OCI-M2 (cell line): ENCODE results near the gene C2CD2L.
"Not testable (repeated sequence)": the region's sequence is repeated elsewhere in the genome, so short reads cannot be mapped to it uniquely, and the experiment has no call there.

ENCODE experiments used
- DNase-seq: peaks from one replicate; lab custom pipeline; 2025; ENCODE audit not compliant: unreplicated experiment; lab: John Stamatoyannopoulos, UW

The C2CD2L gene

GRCh38 chr11:119149018-119149785 is 42.1 kb downstream of the C2CD2L start, which contains the start of gene ABCG4:
TSS of gene ABCG4 (plus strand) at chr11:119149052. CDS start at chr11:119149966, 914 bp downstream.
- no peak for DNase-seq

DNA sequence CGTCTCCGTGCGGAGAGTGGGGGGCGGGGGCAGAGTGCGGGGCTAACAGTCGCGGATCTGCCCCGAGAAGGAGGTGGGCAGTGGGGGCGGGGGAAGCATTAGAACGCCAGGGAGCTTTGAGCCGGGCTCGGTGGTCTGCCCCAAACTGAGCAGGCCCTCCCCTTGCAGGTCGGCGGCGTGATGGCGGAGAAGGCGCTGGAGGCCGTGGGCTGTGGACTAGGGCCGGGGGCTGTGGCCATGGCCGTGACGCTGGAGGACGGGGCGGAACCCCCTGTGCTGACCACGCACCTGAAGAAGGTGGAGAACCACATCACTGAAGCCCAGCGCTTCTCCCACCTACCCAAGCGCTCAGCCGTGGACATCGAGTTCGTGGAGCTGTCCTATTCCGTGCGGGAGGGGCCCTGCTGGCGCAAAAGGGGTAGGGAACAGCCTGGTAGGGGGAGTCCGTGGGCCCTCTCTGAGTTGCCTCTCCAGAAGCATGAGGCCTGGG is 42.7 kb downstream of the C2CD2L start:
- DNase-seq: no peak

DNA sequence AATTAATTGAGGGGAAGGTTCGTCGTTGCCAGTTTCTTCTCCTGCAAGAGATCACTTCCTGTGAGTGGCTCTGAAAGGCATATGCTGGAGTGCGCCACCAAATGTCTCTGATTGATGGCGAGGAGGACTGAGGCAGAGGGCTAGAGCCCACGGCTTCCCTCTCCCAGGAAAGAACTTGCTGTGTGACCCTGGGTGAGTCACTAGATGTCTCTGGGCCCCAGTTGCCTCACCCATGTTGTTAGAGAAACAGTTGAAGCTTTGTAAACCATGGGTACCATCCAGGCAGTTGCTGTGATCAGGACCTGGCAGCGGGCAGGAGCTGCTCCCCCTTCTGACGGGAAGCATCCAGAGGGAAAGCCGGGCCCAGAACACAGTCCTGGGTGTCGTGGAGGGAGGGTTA is 44.9 kb downstream of the C2CD2L start:
- no peak for DNase-seq

DNA sequence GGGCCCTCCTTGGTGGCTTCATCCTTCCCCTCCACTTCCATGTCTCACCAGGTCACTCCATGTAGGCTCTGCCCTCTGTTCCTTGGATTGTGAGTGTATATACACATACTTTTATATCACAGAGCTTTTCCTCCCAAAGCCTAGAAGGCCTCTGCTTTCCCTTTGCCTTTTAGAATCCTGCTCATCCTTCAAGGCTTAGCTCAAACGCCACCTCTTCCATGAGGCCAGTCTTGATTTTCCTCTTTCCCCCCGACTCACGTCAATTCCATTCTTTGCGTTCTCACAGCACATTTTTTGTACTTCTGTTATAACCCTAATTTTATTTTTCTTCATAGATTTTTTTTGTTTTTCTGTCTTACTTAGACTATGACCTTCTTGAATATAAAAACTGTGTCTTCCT is 45.5 kb downstream of the C2CD2L start:
- DNase-seq: no peak

DNA sequence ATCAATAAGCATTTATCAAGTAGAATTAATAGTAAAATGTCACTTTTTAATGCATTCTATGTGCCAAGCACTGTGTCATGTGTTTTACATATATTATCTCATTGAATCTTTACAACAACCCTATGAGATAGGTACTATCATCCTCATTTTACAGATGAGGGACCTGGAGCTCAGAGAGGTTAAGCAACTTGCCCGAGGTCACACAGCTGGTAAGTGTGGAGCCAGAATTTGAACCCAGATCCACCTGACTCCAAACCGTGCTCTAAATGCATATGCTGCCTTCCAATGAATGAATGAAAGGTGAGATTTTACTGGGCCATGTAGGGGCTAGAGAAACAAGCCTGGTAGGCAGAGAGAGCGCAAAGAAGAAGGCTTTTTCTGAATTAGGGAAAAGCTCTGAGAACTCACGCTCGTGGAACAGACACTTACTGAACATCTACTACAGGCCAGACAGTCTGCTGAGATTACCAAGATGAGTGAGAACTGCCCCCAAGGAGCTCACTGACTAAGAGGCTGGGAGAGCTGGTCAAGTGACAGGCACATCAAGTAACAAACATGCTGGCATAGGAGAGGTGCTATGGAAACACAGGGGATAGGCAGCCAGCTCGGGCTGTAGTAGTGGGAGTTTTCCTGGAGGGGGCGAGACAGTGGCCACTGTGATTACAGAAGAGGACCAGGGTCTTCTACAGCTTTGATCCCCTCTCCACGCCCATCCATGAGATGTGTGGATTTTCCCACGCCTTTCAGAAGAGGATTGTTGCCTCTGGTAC is 46.1 kb downstream of the C2CD2L start:
- DNase-seq: no peak

- no peak for DNase-seq
Observed at GRCh38 chr11:119154178-119154577, 47.0 kb downstream of the C2CD2L start.

DNA sequence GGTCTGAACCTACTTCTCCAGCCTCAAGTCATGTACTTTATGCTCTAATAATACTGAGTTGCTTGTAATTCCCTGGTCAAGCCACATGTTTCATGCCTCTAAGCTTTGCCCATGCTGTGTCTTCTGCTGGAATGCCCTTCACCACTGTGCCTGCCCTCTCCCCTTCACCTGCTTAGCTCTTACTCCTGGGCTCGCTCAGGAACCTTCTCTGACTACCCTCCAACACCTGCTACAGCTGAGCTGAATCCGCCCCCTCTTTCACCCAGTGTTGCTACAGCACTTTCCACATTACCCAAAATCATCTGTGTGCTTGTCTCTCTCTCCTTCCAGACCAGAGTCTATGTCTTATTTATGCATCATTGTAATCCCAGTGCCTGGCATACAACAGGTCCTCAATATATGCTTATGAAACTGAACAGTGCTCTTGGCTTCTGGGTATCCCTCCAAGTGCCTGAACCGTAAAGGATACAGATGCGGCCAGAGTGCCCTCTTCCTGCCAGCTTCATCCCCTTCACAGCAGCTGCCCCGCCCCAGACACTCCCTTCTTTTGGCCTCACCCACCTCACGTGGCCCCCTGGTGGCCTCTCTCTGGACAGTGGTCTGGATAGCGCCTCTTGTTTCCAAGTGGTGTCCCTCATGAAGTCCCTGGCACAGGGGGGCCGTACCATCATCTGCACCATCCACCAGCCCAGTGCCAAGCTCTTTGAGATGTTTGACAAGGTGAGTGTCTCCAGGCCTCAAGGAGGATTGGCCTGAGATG is 48.8 kb downstream of the C2CD2L start:
- no peak for DNase-seq

- no peak for DNase-seq
Observed at GRCh38 chr11:119156496-119156895, 49.4 kb downstream of the C2CD2L start.

DNA sequence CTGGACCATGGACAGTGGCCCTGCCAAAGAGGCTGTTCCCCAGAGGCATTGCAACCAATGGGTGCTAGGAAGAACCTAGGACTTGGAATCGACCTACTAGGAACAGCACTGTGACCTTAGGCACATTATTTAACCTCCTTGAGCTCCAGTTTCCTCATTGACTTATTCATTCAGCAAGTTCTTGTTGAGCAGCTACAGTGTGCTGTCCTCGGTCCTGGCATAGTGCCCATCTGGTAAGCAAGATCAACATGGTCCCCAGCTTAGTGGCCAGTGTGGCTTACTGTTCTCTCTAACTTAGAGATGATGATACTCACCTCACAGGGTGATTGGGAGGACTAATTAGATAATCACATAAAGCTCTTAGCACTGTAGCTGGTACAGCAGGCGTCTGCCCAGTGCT is 49.9 kb downstream of the C2CD2L start:
- no peak for DNase-seq

DNA sequence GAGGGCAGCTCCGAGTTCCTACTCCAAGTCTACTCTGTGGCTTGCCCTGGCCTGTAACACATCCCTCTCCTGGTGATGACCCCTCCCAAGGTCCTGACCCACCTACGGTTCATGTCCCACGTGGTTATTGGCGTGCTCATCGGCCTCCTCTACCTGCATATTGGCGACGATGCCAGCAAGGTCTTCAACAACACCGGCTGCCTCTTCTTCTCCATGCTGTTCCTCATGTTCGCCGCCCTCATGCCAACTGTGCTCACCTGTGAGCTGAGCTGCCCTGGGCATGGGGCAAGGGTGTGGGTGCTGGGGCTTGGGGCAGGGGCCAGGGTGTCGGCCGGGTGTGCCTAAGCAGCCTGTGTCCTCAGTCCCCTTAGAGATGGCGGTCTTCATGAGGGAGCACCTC is 51.3 kb downstream of the C2CD2L start:
- DNase-seq: no peak

GRCh38 chr11:119160151-119160550 is 53.0 kb downstream of the C2CD2L start:
- DNase-seq: no peak

DNA sequence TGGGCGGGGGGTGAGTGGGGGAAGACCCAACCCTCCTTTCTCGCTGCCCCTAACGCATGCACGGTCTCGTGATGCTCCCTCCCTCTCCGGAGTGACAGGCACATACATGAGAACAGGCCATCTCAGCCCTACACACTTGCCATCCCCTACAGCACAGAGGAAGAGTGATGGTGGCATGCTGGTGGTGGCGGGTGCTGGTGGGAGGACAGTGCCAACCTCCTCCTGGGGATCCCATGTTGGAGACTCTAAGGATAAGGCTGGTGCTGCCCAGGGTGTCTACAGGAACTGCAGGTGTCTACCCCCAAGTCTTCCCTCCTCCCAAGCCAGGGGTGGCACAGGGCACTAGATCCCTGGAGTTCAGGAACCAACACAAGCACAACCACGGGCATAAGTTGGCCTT is 54.7 kb downstream of the C2CD2L start:
- DNase-seq: no peak

DNA sequence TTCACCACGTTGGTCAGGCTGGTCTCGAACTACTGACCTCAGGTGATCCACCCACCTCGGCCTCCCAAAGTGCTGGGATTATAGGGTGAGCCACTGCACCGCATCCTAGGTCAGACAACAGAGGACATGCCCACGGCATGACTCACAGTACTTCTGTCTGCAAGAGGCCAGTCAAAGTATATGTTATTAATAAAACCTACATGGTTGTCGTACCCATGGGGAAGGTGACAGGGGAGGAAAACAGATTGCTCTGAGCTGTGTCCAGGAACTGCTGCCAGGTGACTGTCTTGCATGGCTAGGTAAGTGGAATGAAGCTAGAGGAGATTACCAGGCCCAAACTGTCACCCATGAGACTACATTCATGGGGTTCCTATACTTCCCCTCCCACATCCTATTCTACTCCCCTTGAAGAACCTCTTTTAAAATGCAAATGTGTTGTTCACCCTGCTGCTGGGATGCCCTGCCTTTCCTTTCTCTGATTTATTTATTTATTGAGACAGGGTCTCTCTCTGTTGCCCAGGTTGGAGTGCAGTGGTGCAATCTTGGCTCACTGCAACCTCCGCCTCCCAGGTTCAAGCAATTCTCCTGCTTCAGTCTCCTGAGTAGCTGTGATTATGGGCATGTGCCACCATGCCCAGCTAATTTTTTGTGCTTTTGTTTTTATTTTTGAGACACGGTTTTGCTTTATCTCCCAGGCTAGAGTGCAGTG is 59.4 kb downstream of the C2CD2L start:
- no peak for DNase-seq

GRCh38 chr11:119167077-119167458 is 59.9 kb downstream of the C2CD2L start:
- not testable (repeated sequence) for DNase-seq

DNA sequence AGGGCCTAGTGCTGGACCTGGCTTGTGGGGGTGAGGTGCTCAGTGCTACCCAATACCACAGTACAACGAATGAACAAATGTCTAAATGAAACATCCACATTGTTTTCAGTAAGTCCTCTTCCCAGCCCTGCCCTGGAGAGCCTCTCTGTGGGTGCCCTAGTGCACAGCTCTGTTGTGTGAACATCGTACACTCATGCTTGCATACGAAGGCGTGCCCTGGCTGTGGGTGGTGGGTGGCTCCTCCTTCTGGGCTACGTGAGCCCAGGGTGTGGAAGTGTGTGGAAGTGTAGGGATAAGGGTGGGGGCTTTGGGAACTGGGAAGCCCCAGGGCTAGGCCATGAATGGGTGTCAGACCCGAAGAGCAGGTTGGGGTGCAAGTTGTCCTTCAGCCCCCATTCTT is 60.8 kb downstream of the C2CD2L start:
- DNase-seq: no peak
